RWPE2 (cell line): ENCODE data around the gene ZNF521.

ENCODE experiments used
- ATAC-seq: fragments of 200-7000 bp; cut with Tn5 transposase; 3 replicates; pipeline ENCODE4 v1.9.1; 2021; ENCODE audit warnings: low read depth
- DNase-seq: peaks from one replicate; pipeline ENCODE4 v3.0.0-alpha.2; 2020; ENCODE audit warnings: low spot score
- H3K27ac ChIP-seq: fragments of 450-650 bp; 2 replicates; pipeline ENCODE4 v1.5.1; 2017; ENCODE audit warnings: mild to moderate bottlenecking; ENCODE audit not compliant: poor library complexity, severe bottlenecking
- H3K27me3 ChIP-seq: fragments of 250-450 bp; sonication (Bioruptor Pico); 2 replicates; pipeline ENCODE4 v1.5.1; 2021; ENCODE audit warnings: mild to moderate bottlenecking, moderate library complexity; ENCODE audit not compliant: insufficient read depth, poor library complexity, severe bottlenecking
- H3K36me3 ChIP-seq: fragments of 250-450 bp; sonication (Bioruptor Pico); 2 replicates; pipeline ENCODE4 v1.5.1; 2020; ENCODE audit warnings: low read depth, mild to moderate bottlenecking, moderate library complexity
- H3K4me1 ChIP-seq: fragments of 250-450 bp; sonication (Bioruptor Pico); 2 replicates; pipeline ENCODE4 v1.5.1; 2021; ENCODE audit warnings: mild to moderate bottlenecking, moderate library complexity; ENCODE audit not compliant: insufficient read depth, poor library complexity, severe bottlenecking
- H3K4me3 ChIP-seq: fragments of 250-450 bp; sonication (Bioruptor Pico); 2 replicates; pipeline ENCODE4 v1.5.1; 2021; ENCODE audit warnings: mild to moderate bottlenecking, moderate library complexity; ENCODE audit not compliant: severe bottlenecking
- H3K9me3 ChIP-seq: fragments of 250-450 bp; sonication (Bioruptor Pico); 2 replicates; pipeline ENCODE4 v1.5.1; 2021; ENCODE audit warnings: mild to moderate bottlenecking, moderate library complexity; ENCODE audit not compliant: severe bottlenecking
- TF ChIP-seq, protein P1 (sequence below): fragments of 450-650 bp; IDR thresholded peaks from one replicate; pipeline ENCODE4 v1.5.1; 2017; ENCODE audit warnings: mild to moderate bottlenecking, moderate library complexity; ENCODE audit not compliant: poor library complexity, severe bottlenecking

The ZNF521 gene

DNA sequence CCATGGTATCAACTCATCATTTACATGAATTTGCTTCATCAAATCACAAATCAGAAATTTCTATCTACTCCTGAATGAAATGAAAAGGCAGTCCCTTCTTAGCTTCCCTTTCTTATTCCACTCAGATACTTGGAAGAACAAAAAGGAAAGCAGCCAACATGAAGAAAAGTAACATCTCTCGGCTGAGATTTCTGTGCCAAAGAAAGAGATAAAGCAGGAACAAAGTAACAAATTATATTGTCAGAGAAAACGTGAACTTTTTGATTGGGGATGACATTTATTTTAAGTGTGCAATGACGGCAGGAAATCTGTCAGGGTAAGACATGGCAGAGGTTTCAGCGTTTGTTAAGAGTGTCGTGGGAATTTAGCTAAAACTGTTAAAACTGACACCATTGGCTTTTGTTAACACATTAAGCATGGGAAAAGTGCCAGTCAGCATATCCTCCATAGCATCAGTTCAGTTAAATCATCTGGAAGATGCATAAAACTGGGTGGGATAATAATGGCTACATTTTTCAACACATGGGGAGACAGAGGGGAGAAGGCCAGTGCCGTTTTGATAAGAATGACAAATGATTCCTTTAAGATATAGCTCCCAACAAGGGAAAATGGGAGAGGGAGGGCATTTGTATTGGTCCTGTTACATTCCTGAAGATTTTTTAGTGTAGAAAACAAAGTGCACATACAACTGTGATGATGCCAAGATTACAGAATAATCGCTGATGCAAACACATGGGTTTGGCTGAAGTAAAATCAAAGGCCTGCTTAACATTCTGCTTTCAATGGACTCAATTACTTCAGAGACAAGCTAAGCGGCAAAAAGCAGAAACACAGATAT, 211.6 kb downstream of the ZNF521 start:
- H3K27ac ChIP-seq, result no peak overlapping the region
- DNase-seq (no peak), ATAC-seq (no peak)
- no peak overlapping the region for H3K4me3 ChIP-seq
- H3K9me3 ChIP-seq, result no peaks in the 10 kb centered on the region
- H3K4me1 ChIP-seq, result no peaks in the 10 kb centered on the region
- TF ChIP-seq, protein P1, sequence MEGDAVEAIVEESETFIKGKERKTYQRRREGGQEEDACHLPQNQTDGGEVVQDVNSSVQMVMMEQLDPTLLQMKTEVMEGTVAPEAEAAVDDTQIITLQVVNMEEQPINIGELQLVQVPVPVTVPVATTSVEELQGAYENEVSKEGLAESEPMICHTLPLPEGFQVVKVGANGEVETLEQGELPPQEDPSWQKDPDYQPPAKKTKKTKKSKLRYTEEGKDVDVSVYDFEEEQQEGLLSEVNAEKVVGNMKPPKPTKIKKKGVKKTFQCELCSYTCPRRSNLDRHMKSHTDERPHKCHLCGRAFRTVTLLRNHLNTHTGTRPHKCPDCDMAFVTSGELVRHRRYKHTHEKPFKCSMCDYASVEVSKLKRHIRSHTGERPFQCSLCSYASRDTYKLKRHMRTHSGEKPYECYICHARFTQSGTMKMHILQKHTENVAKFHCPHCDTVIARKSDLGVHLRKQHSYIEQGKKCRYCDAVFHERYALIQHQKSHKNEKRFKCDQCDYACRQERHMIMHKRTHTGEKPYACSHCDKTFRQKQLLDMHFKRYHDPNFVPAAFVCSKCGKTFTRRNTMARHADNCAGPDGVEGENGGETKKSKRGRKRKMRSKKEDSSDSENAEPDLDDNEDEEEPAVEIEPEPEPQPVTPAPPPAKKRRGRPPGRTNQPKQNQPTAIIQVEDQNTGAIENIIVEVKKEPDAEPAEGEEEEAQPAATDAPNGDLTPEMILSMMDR, result no peak
- no peaks in the 10 kb centered on the region for H3K36me3 ChIP-seq
- H3K27me3 ChIP-seq, result peaks cover 3% of the 10 kb centered on the region

DNA sequence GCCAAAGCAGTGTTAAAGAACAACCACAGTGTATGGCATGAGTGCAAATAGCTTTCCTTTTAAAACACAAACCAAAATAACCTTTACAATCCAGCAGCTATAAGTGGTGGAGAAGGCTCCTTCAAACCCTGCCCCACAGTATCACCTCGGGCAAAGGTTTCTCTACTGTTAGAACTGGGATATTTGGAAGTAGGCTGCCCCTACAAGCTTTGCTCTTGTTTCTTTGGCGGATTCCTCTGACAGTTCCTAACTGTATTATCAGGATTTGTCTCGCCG, 214.8 kb downstream of the ZNF521 start:
- Histone ChIP-seq H3K27ac (no peak overlapping the region), H3K9me3 (no peaks in the 10 kb centered on the region), H3K27me3 (no peaks in the 10 kb centered on the region), H3K36me3 (no peaks in the 10 kb centered on the region), H3K4me3 (no peak overlapping the region), H3K4me1 (no peaks in the 10 kb centered on the region)
- DNase-seq (no peak), ATAC-seq (no peak)
- TF ChIP-seq, protein P1, result no peak

DNA sequence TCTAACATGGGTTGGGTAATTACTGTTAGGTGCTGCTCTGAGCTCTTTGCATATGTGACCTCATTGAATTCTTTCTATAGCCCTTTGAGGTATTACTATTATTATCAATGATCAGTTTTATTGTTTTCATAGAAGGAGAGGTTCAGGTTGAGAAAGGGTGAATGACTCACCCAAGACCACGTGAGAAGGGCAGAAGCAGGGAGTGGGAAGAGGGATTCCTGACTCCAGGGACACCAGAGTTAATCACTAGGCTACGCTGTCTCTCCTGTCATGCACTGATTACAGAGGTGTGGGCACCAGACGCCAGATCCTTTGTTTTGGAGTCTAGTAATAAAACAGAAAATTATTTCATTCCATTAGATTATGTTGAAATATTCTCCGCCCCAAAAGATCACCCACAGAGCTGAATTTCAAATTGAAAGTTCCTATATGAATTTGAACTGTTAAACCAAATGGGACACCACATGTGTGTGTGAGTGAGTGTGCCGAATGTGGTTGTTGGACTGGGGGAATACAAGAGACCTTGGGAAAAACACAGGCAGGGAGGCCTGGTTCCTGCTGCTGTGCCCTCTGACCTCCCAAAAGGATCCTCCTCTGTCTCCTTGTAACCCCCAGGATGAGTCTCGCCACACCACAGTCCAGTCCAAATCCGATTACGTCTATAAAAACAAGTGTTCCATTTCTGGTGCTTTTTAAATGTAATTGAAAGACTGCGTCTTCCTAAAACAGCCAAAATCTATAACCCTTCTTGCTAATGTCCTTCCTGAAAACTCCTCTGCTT, 215.4 kb downstream of the ZNF521 start:
- Histone ChIP-seq H3K4me3 (no peak overlapping the region), H3K9me3 (no peaks in the 10 kb centered on the region), H3K36me3 (no peaks in the 10 kb centered on the region), H3K27me3 (no peaks in the 10 kb centered on the region), H3K27ac (no peak overlapping the region), H3K4me1 (no peaks in the 10 kb centered on the region)
- no peak for DNase-seq
- ATAC-seq, result no peak
- TF ChIP-seq, protein P1, result no peak

DNA sequence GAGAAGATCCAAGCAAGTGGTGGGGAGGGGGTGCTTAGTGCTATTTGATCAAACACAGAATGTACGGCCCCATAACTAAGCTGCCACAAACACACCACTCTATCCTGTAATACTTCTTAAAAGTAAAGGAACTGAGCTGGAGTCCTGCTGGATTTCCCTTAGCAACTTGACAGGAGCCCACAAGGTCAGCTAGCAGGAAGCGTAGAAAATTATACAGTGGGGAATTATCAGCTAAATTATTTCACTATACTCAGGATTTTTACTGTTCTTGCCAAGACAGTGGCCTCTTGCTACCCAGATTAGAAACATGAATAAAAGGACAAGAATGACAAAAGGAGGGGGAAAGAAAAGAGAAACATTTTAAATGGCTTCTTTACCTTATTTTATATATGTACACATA, 217.1 kb downstream of the ZNF521 start:
- no peak overlapping the region for H3K4me3 ChIP-seq
- TF ChIP-seq, protein P1, result no peak
- H3K36me3 ChIP-seq, result no peaks in the 10 kb centered on the region
- no peak overlapping the region for H3K27ac ChIP-seq
- H3K9me3 ChIP-seq, result no peaks in the 10 kb centered on the region
- no peak for ATAC-seq
- no peaks in the 10 kb centered on the region for H3K4me1 ChIP-seq
- no peak for DNase-seq
- no peaks in the 10 kb centered on the region for H3K27me3 ChIP-seq

DNA sequence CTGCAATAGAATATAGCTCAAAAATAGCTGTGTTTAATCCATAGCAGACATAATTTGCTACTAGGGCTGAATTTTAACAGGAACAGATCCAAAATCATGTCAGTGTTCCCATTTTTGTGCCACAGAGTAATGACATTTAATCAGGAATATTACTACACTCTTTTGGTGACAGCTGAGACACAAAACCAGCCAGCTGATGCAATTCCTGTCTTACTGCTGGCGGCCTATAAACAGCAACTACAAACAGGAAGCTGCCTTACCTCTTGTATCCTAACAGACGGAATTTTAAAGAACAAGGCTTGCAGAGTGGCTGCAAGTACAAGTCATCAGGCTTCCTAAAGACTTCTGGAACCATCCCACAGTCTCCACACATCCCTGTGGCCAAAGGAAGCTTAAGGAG, 218.1 kb downstream of the ZNF521 start:
- DNase-seq, result no peak
- TF ChIP-seq, protein P1, result no peak

More for the DNA sequence above, 218.1 kb downstream of the ZNF521 start:
- Histone ChIP-seq H3K4me1 (no peaks in the 10 kb centered on the region), H3K4me3 (no peak overlapping the region), H3K27me3 (no peaks in the 10 kb centered on the region), H3K27ac (no peak overlapping the region), H3K9me3 (no peaks in the 10 kb centered on the region), H3K36me3 (no peaks in the 10 kb centered on the region)
- no peak for ATAC-seq
